ENCODE measurements around the gene MARVELD3.

Gene MARVELD3

DNA sequence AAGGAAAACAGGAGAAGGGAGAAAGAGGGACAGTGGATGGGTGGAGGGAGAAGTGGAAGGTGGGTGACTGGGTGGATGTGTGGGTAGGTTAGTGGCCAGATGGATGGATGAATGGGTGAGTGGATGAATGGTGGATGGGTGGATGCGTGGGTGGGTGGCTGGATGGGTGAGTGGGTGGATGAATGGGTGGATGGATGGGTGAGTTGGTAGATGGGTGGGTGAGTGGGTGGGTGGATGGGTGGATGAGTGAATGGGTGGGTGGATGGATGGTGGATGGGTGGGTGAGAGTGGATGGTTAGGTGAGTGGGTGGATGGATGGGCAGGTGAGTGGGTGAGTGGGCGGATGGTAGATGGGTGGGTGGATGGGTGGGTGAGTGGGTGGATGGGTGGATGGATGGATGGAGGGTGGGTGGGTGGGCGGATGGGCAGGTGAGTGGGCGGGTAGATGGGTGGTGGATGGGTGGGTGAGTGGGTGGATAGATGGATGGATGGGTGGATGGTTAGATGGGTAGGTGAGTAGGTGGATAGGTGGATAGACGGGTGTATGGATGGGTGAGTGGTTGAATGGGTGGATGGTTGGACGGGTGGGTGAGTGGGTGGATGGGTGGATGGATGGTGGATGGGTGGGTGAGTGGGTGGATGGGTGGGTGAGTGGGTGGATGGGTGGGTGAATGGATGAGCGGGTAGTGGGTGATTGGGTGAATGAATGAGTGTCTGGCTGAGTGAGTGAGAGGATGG is 702 bp upstream of the MARVELD3 start:
- H3K4ac ChIP-seq (ENCODE audit: low read depth, low read length): no peak overlapping the region
- H3K18ac ChIP-seq (ENCODE audit: low read length): no peak overlapping the region
- no peak overlapping the region for H3K9ac ChIP-seq (ENCODE audit: low read length)
- H3K4me3 ChIP-seq (ENCODE audit: low read length): no peak overlapping the region
- H2BK5ac ChIP-seq (ENCODE audit: low read length): no peak overlapping the region
- H4K8ac ChIP-seq (ENCODE audit: low read depth, low read length): no peak overlapping the region
- no peak overlapping the region for H3K23ac ChIP-seq (ENCODE audit: low read length)
- no peak overlapping the region for H3K56ac ChIP-seq (ENCODE audit: low read length)
- H3K27ac ChIP-seq (ENCODE audit: low read depth, low read length): no peak overlapping the region
- H3K36me3 ChIP-seq (ENCODE audit: control insufficient read depth, insufficient read depth, low read length): no peaks in the 10 kb centered on the region
- 94% methylated on average over 2 of the region's 7 CpGs for WGBS (ENCODE audit: extremely low coverage, insufficient coverage, low lambda C conversion rate)
- H3K4me1 ChIP-seq (ENCODE audit: control insufficient read depth, low read depth, low read length): no peaks in the 10 kb centered on the region
- H2BK120ac ChIP-seq (ENCODE audit: low read depth, low read length): no peak overlapping the region
- no peaks in the 10 kb centered on the region for H3K27me3 ChIP-seq (ENCODE audit: insufficient read depth, low read length, poor library complexity)
- H3K79me2 ChIP-seq (ENCODE audit: control insufficient read depth, insufficient read depth, low read length): no peaks in the 10 kb centered on the region
- H3K4me2 ChIP-seq (ENCODE audit: low read length): no peak overlapping the region
- no peak overlapping the region for H2BK15ac ChIP-seq (replicated peaks; ENCODE audit: low read depth)
- no peak overlapping the region for H4K5ac ChIP-seq (ENCODE audit: low read length)
- no peak overlapping the region for H2AK5ac ChIP-seq (ENCODE audit: low read length)
- H3K79me1 ChIP-seq (ENCODE audit: low read length): no peaks in the 10 kb centered on the region
- no peak for DNase-seq

DNA sequence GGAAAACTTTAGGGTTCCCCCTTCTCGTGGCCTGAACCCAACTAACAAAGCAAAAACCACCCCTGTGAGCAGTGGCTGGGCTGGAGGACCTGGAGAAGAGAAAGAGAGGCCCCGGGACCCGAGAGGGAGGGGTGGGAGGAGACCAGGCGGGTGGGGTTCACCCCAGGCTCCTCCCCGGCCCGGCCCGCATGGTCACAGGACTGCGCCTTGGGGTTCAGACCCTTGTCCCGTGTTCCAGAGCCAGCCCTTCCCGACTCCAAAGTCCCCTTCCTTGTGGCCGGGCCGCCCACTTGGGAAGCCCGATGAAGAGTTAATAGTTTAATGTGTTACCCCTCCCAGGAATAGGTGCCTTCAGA is 852 bp downstream of the MARVELD3 start:
- no peaks in the 10 kb centered on the region for H3K79me2 ChIP-seq (ENCODE audit: control insufficient read depth, insufficient read depth, low read length)
- no peaks in the 10 kb centered on the region for H3K27me3 ChIP-seq (ENCODE audit: insufficient read depth, low read length, poor library complexity)
- H4K5ac ChIP-seq (ENCODE audit: low read length): no peak overlapping the region
- no peaks in the 10 kb centered on the region for H3K79me1 ChIP-seq (ENCODE audit: low read length)
- no peak overlapping the region for H2BK120ac ChIP-seq (ENCODE audit: low read depth, low read length)
- H3K36me3 ChIP-seq (ENCODE audit: control insufficient read depth, insufficient read depth, low read length): no peaks in the 10 kb centered on the region
- no CpG with 5 or more reads among the region's 13 CpGs for WGBS (ENCODE audit: extremely low coverage, insufficient coverage, low lambda C conversion rate)
- H2BK15ac ChIP-seq (replicated peaks; ENCODE audit: low read depth): no peak overlapping the region
- no peaks in the 10 kb centered on the region for H3K4me1 ChIP-seq (ENCODE audit: control insufficient read depth, low read depth, low read length)
- H3K4ac ChIP-seq (ENCODE audit: low read depth, low read length): no peak overlapping the region
- H3K9ac ChIP-seq (ENCODE audit: low read length): peak overlapping the region; percentile 67
- peak overlapping the region; percentile 7 for H3K18ac ChIP-seq (ENCODE audit: low read length)
- peak overlapping the region; percentile 89 for H3K56ac ChIP-seq (ENCODE audit: low read length)
- peak; percentile 53 for DNase-seq
- H3K4me3 ChIP-seq (ENCODE audit: low read length): peak overlapping the region; percentile 41
- H2BK5ac ChIP-seq (ENCODE audit: low read length): no peak overlapping the region
- peak overlapping the region; percentile 6 for H3K23ac ChIP-seq (ENCODE audit: low read length)
- no peak overlapping the region for H4K8ac ChIP-seq (ENCODE audit: low read depth, low read length)
- no peak overlapping the region for H2AK5ac ChIP-seq (ENCODE audit: low read length)
- peak overlapping the region; percentile 75 for H3K4me2 ChIP-seq (ENCODE audit: low read length)
- no peak overlapping the region for H3K27ac ChIP-seq (ENCODE audit: low read depth, low read length)

DNA sequence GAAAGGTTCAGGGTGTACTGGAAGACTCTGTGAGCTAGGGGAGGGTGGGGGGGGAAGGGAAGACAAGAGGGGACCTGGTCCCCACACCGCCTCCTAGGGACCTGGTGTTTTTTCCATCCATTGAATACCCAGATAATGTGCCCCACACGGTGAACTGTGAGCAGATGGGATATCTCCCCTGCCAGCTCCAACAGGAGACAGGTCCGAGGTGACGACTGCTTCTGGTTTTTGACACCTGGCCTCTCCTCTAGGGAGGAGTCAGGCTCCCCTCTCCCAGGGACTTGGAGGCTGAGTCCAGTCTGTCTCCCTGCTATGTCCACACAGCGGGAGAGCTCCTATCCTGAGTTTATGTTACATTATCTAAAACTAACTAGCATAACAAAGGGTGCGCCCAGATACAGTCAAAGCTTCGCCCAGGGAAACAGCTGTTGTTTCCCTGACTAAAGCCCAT is 1.8 kb downstream of the MARVELD3 start:
- H2AK5ac ChIP-seq (ENCODE audit: low read length): no peak overlapping the region
- peak overlapping the region; percentile 7 for H3K56ac ChIP-seq (ENCODE audit: low read length)
- WGBS (ENCODE audit: extremely low coverage, insufficient coverage, low lambda C conversion rate): no CpG with 5 or more reads among the region's 7 CpGs
- no peak overlapping the region for H3K9ac ChIP-seq (ENCODE audit: low read length)
- H3K4me2 ChIP-seq (ENCODE audit: low read length): no peak overlapping the region
- H3K4ac ChIP-seq (ENCODE audit: low read depth, low read length): no peak overlapping the region
- no peaks in the 10 kb centered on the region for H3K79me2 ChIP-seq (ENCODE audit: control insufficient read depth, insufficient read depth, low read length)
- no peak overlapping the region for H2BK15ac ChIP-seq (replicated peaks; ENCODE audit: low read depth)
- H4K5ac ChIP-seq (ENCODE audit: low read length): no peak overlapping the region
- no peaks in the 10 kb centered on the region for H3K36me3 ChIP-seq (ENCODE audit: control insufficient read depth, insufficient read depth, low read length)
- no peak overlapping the region for H3K4me3 ChIP-seq (ENCODE audit: low read length)
- H3K27ac ChIP-seq (ENCODE audit: low read depth, low read length): no peak overlapping the region
- H3K4me1 ChIP-seq (ENCODE audit: control insufficient read depth, low read depth, low read length): no peaks in the 10 kb centered on the region
- no peaks in the 10 kb centered on the region for H3K79me1 ChIP-seq (ENCODE audit: low read length)
- DNase-seq: peak; percentile 53
- no peaks in the 10 kb centered on the region for H3K27me3 ChIP-seq (ENCODE audit: insufficient read depth, low read length, poor library complexity)
- no peak overlapping the region for H4K8ac ChIP-seq (ENCODE audit: low read depth, low read length)
- H3K23ac ChIP-seq (ENCODE audit: low read length): no peak overlapping the region
- no peak overlapping the region for H3K18ac ChIP-seq (ENCODE audit: low read length)
- H2BK5ac ChIP-seq (ENCODE audit: low read length): no peak overlapping the region
- no peak overlapping the region for H2BK120ac ChIP-seq (ENCODE audit: low read depth, low read length)

GRCh38 chr16:71628810-71629209 is 2.8 kb downstream of the MARVELD3 start:
- Histone ChIP-seq H3K23ac (ENCODE audit: low read length) (no peak overlapping the region), H3K4me1 (ENCODE audit: control insufficient read depth, low read depth, low read length) (no peaks in the 10 kb centered on the region), H2AK5ac (ENCODE audit: low read length) (no peak overlapping the region), H3K56ac (ENCODE audit: low read length) (no peak overlapping the region), H2BK5ac (ENCODE audit: low read length) (no peak overlapping the region), H3K4me2 (ENCODE audit: low read length) (no peak overlapping the region), H3K27ac (ENCODE audit: low read depth, low read length) (no peak overlapping the region), H3K36me3 (ENCODE audit: control insufficient read depth, insufficient read depth, low read length) (no peaks in the 10 kb centered on the region), H3K79me2 (ENCODE audit: control insufficient read depth, insufficient read depth, low read length) (no peaks in the 10 kb centered on the region), H3K79me1 (ENCODE audit: low read length) (no peaks in the 10 kb centered on the region), H3K27me3 (ENCODE audit: insufficient read depth, low read length, poor library complexity) (no peaks in the 10 kb centered on the region), H4K5ac (ENCODE audit: low read length) (no peak overlapping the region), H3K4me3 (ENCODE audit: low read length) (no peak overlapping the region), H3K9ac (ENCODE audit: low read length) (no peak overlapping the region), H3K4ac (ENCODE audit: low read depth, low read length) (no peak overlapping the region), H3K18ac (ENCODE audit: low read length) (no peak overlapping the region), H2BK120ac (ENCODE audit: low read depth, low read length) (no peak overlapping the region), H2BK15ac (replicated peaks; ENCODE audit: low read depth) (no peak overlapping the region), H4K8ac (ENCODE audit: low read depth, low read length) (no peak overlapping the region)
- no CpG with 5 or more reads among the region's 5 CpGs for WGBS (ENCODE audit: extremely low coverage, insufficient coverage, low lambda C conversion rate)
- peak; percentile 63 for DNase-seq

- Histone ChIP-seq H3K23ac (ENCODE audit: low read length) (no peak overlapping the region), H3K9ac (ENCODE audit: low read length) (no peak overlapping the region), H3K4ac (ENCODE audit: low read depth, low read length) (no peak overlapping the region), H4K5ac (ENCODE audit: low read length) (no peak overlapping the region), H3K18ac (ENCODE audit: low read length) (no peak overlapping the region), H3K4me3 (ENCODE audit: low read length) (no peak overlapping the region), H3K79me2 (ENCODE audit: control insufficient read depth, insufficient read depth, low read length) (no peaks in the 10 kb centered on the region), H2AK5ac (ENCODE audit: low read length) (no peak overlapping the region), H3K56ac (ENCODE audit: low read length) (no peak overlapping the region), H3K27ac (ENCODE audit: low read depth, low read length) (no peak overlapping the region), H3K79me1 (ENCODE audit: low read length) (no peaks in the 10 kb centered on the region), H3K27me3 (ENCODE audit: insufficient read depth, low read length, poor library complexity) (no peaks in the 10 kb centered on the region), H3K36me3 (ENCODE audit: control insufficient read depth, insufficient read depth, low read length) (no peaks in the 10 kb centered on the region), H2BK15ac (replicated peaks; ENCODE audit: low read depth) (no peak overlapping the region), H2BK5ac (ENCODE audit: low read length) (no peak overlapping the region), H3K4me2 (ENCODE audit: low read length) (no peak overlapping the region), H2BK120ac (ENCODE audit: low read depth, low read length) (no peak overlapping the region), H4K8ac (ENCODE audit: low read depth, low read length) (no peak overlapping the region), H3K4me1 (ENCODE audit: control insufficient read depth, low read depth, low read length) (no peaks in the 10 kb centered on the region)
- no CpG with 5 or more reads among the region's 11 CpGs for whole genome bisulfite sequencing (ENCODE audit: extremely low coverage, insufficient coverage, low lambda C conversion rate)
- no peak for DNase-seq
Observed at GRCh38 chr16:71629278-71630016, 3.5 kb downstream of the MARVELD3 start.
